Stomach (tissue), 4 donors: ENCODE data around the gene MDM2.

Source experiments
- CTCF ChIP-seq, 7 experiments: fragments of 450-650 bp in 4 of 7; fragments of 200-600 bp in 3 of 7; sonication (generic) in 3 of 7; IDR thresholded peaks; one replicate each; pipeline ENCODE4 v1.5.1; 2016 to 2019; ENCODE audit warnings: antibody characterized with exemption in 7 of 7, control low read depth in 2 of 7, mild to moderate bottlenecking in 1 of 7
- POLR2A ChIP-seq, 4 donors: fragments of 450-650 bp; IDR thresholded peaks; one replicate each; pipeline ENCODE4 v1.6.1; 2016; ENCODE audit warnings: antibody characterized with exemption in 4 of 4, control low read depth in 2 of 4, mild to moderate bottlenecking in 1 of 4, moderate library complexity in 1 of 4
- POLR2AphosphoS5 ChIP-seq, 3 donors: sonication (generic); formaldehyde crosslinking; IDR thresholded peaks; one replicate each; pipeline ENCODE4 v1.6.1; 2016; ENCODE audit warnings: antibody characterized with exemption in 3 of 3

- TF ChIP-seq CTCF (IDR thresholded peaks at IDR 0.05) (no peak), POLR2A (IDR thresholded peaks at IDR 0.05) (no peak), POLR2AphosphoS5 (IDR thresholded peaks at IDR 0.05) (no peak)
Observed at GRCh38 chr12:68885381-68885780, 77.4 kb downstream of the MDM2 start.
